WTC11 (cell line): ENCODE data around the gene LIPN. TPM values are rescaled to one million over a fixed set of nuclear protein-coding genes. Genes with fewer than 3 reads are reported as not detected.

Experiments
- ATAC-seq: fragments of 200-7000 bp; cut with Tn5 transposase; 2 replicates; pipeline ENCODE4 v1.10.0; 2021; ENCODE audit warnings: mild to moderate bottlenecking, moderate library complexity
- CTCF ChIA-PET: fragments of 300-600 bp; sonication (Branson Sonifier 250); formaldehyde crosslinking; loops from one replicate; lab custom pipeline; 2021; ENCODE audit warnings: antibody characterized with exemption; lab: Charles Lee
- POLR2A ChIA-PET: fragments of 350-600 bp; sonication (Branson Sonifier 250); formaldehyde crosslinking; loops from one replicate; lab custom pipeline; 2021; ENCODE audit warnings: antibody characterized with exemption; lab: Charles Lee
- DNase-seq: peaks from one replicate; pipeline ENCODE4 v3.0.0; 2021; ENCODE audit warnings: low spot score
- H3K27ac Mint-ChIP-seq: 2 replicates; pipeline ENCODE4 v1.8.0; 2021; ENCODE audit warnings: mixed read lengths
- H3K27me3 Mint-ChIP-seq: 2 replicates; pipeline ENCODE4 v1.8.0; 2021; ENCODE audit warnings: low read depth, mild to moderate bottlenecking, moderate library complexity, mixed read lengths
- H3K36me3 Mint-ChIP-seq: 2 replicates; pipeline ENCODE4 v1.8.0; 2021; ENCODE audit warnings: mixed read lengths
- H3K4me1 Mint-ChIP-seq: 2 replicates; pipeline ENCODE4 v1.8.0; 2022; ENCODE audit warnings: mixed read lengths
- H3K4me3 Mint-ChIP-seq: 2 replicates; pipeline ENCODE4 v1.8.0; 2021; ENCODE audit warnings: mild to moderate bottlenecking, moderate library complexity, mixed read lengths
- H3K9me3 Mint-ChIP-seq: 2 replicates; pipeline ENCODE4 v1.8.0; 2021; ENCODE audit warnings: mixed read lengths
- AR ChIP-seq: fragments of 250-450 bp; sonication (Bioruptor Pico); IDR thresholded peaks from 2 replicates; pipeline ENCODE4 v1.9.0; 2021; ENCODE audit warnings: mild to moderate bottlenecking
- ATF2 ChIP-seq: sonication (generic); formaldehyde crosslinking; IDR thresholded peaks from 2 replicates; pipeline ENCODE4 v1.8.1; 2022; ENCODE audit warnings: low read depth, missing genetic modification reagents, borderline replicate concordance
- MXD4 ChIP-seq: fragments of 250-450 bp; sonication (Bioruptor Pico); IDR thresholded peaks from 2 replicates; pipeline ENCODE4 v1.8.0; 2021; ENCODE audit warnings: mild to moderate bottlenecking, moderate library complexity, borderline replicate concordance
- PRDM15 ChIP-seq: sonication (generic); formaldehyde crosslinking; IDR thresholded peaks from 2 replicates; pipeline ENCODE4 v1.8.0; 2022; ENCODE audit warnings: missing genetic modification reagents
- ZNF281 ChIP-seq: sonication (generic); formaldehyde crosslinking; IDR thresholded peaks from 2 replicates; pipeline ENCODE4 v1.8.0; 2023; ENCODE audit warnings: mild to moderate bottlenecking, missing genetic modification reagents
- ZNF423 ChIP-seq: fragments of 250-450 bp; sonication (Bioruptor Pico); IDR thresholded peaks from 2 replicates; pipeline ENCODE4 v2.1.2; 2022; ENCODE audit warnings: mild to moderate bottlenecking, moderate library complexity
- ZNF425 ChIP-seq: fragments of 250-450 bp; sonication (Bioruptor Pico); conservative IDR thresholded peaks from 2 replicates; pipeline ENCODE4 v1.9.0; 2021; ENCODE audit warnings: mild to moderate bottlenecking
- ZNF532 ChIP-seq: fragments of 250-450 bp; sonication (Bioruptor Pico); IDR thresholded peaks from 2 replicates; pipeline ENCODE4 v1.9.0; 2021; ENCODE audit warnings: mild to moderate bottlenecking, borderline replicate concordance
- total RNA-seq: library from RNA; stranded (reverse); gene quantifications from 3 replicates; pipeline ENCODE4 v1.2.3, GENCODE V29; 2021

The LIPN gene
- total RNA-seq, 1 experiment from 2014 or later = not detected

- POLR2A ChIA-PET = no interaction called here
- no peak for DNase-seq
Observed at GRCh38 chr10:88800152-88801125, 40.6 kb downstream of the LIPN start.

GRCh38 chr10:88802523-88803285 lies 42.9 kb downstream of the LIPN start, which contains the start of gene LIPM:
Gene LIPM, plus strand, starts transcription at chr10:88802730. Its CDS starts 167 bp downstream, at chr10:88802897.
- H3K36me3 Mint-ChIP-seq = no peaks in the 10 kb centered on the region
- no peak within 1 kb of the TSS for H3K4me3 Mint-ChIP-seq
- H3K9me3 Mint-ChIP-seq = no peaks in the 10 kb centered on the region
- ATAC-seq (no peak), DNase-seq (no peak)
- ChIA-PET POLR2A (no interaction called here), CTCF (no interaction called here)
- H3K27me3 Mint-ChIP-seq = peaks cover 22% of the 10 kb centered on the region
- H3K27ac Mint-ChIP-seq = no peak within 1 kb of the TSS
- peaks cover 10% of the 10 kb centered on the region for H3K4me1 Mint-ChIP-seq
- TF ChIP-seq ATF2 (CRISPR knock-in tag) (no peak), AR (CRISPR knock-in tag) (no peak), ZNF425 (no peak), ZNF423 (CRISPR knock-in tag) (no peak), ZNF281 (CRISPR knock-in tag) (no peak), ZNF532 (CRISPR knock-in tag) (no peak)

More at GRCh38 chr10:88800152-88801125, 40.6 kb downstream of the LIPN start:
- Mint-ChIP-seq H3K27ac (no peak overlapping the region), H3K4me1 (peaks cover 10% of the 10 kb centered on the region), H3K27me3 (peaks cover 17% of the 10 kb centered on the region), H3K36me3 (no peaks in the 10 kb centered on the region), H3K4me3 (no peak overlapping the region), H3K9me3 (no peaks in the 10 kb centered on the region)
- no peak for TF ChIP-seq PRDM15 (CRISPR knock-in tag)
- TF ChIP-seq MXD4 (CRISPR knock-in tag) = no peak
- ATAC-seq = no peak
- CTCF ChIA-PET = interaction anchor here (0.6 to 1.2 kb wide), 2 partner anchors 10 to 72 kb away, joined by 3 to 5 read pairs; no protein-coding TSS in a partner anchor
